IMR-90 (cell line): ENCODE data around the gene AFG1L. TPM values are rescaled to one million over a fixed set of nuclear protein-coding genes. Genes with fewer than 3 reads are reported as not detected.

Source experiments
- ATAC-seq: fragments of 200-7000 bp; cut with Tn5 transposase; 2 replicates; pipeline ENCODE4 v1.9.1; 2020; ENCODE audit warnings: low read depth, mild to moderate bottlenecking, moderate library complexity
- BruUV-seq: library from RNA; stranded (reverse); fragments of 400-500 nt; replicated peaks from 2 replicates; lab custom pipeline; 2021; lab: Mats Ljungman, UMichigan
- CTCF ChIA-PET: fragments of 300-600 bp; formaldehyde crosslinking; extraction: SDS; loops from one replicate; lab custom pipeline; 2021; ENCODE audit warnings: antibody characterized with exemption; lab: Yijun Ruan, JAX
- POLR2A ChIA-PET: fragments of 300-600 bp; sonication (Branson Sonifier 250); formaldehyde crosslinking; loops from one replicate; lab custom pipeline; 2022; ENCODE audit warnings: antibody characterized with exemption; ENCODE audit not compliant: unreplicated experiment; lab: Charles Lee
- DNase-seq: peaks from one replicate; pipeline ENCODE4 v3.0.0; 2013
- H2AFZ ChIP-seq: replicated peaks from 2 replicates; pipeline ENCODE3; 2013; ENCODE audit warnings: low read length, mild to moderate bottlenecking; ENCODE audit not compliant: poor library complexity
- H2AK5ac ChIP-seq: 2 replicates; pipeline ENCODE4 v1.6.1; 2013; ENCODE audit warnings: low read depth, low read length, inconsistent platforms
- H2AK9ac ChIP-seq: replicated peaks from 2 replicates; pipeline ENCODE3; 2013; ENCODE audit warnings: mild to moderate bottlenecking, low read depth, low read length, moderate library complexity; ENCODE audit not compliant: poor library complexity
- H2BK120ac ChIP-seq: 2 replicates; pipeline ENCODE4 v1.6.1; 2013; ENCODE audit warnings: low read depth, low read length, inconsistent platforms
- H2BK15ac ChIP-seq: 3 replicates; pipeline ENCODE4 v1.6.1; 2013; ENCODE audit warnings: low read depth, low read length, inconsistent platforms
- H2BK20ac ChIP-seq: 2 replicates; pipeline ENCODE4 v1.6.1; 2013; ENCODE audit warnings: low read depth, mild to moderate bottlenecking, inconsistent platforms, low read length, moderate library complexity
- H2BK5ac ChIP-seq: 2 replicates; pipeline ENCODE4 v1.6.1; 2013; ENCODE audit warnings: mild to moderate bottlenecking, low read depth, low read length, inconsistent platforms; ENCODE audit not compliant: poor library complexity, severe bottlenecking
- H3K14ac ChIP-seq: replicated peaks from 2 replicates; pipeline ENCODE4 v1.6.1; 2013; ENCODE audit warnings: low read depth, low read length, inconsistent platforms
- H3K18ac ChIP-seq: 2 replicates; pipeline ENCODE4 v1.6.1; 2013; ENCODE audit warnings: low read depth, low read length, control low read depth
- H3K23ac ChIP-seq: 2 replicates; pipeline ENCODE4 v1.6.1; 2013; ENCODE audit warnings: low read depth, low read length, inconsistent platforms
- H3K27ac ChIP-seq: 2 replicates; pipeline ENCODE4 v1.5.1; 2013; ENCODE audit warnings: mild to moderate bottlenecking, control low read depth, low read length; ENCODE audit not compliant: insufficient read depth
- H3K27me3 ChIP-seq: 2 replicates; pipeline ENCODE4 v1.6.1; 2013; ENCODE audit warnings: low read length; ENCODE audit not compliant: control insufficient read depth, insufficient read depth
- H3K36me3 ChIP-seq: 2 replicates; pipeline ENCODE4 v1.6.1; 2013; ENCODE audit warnings: low read length, mixed read lengths; ENCODE audit not compliant: control insufficient read depth, insufficient read depth
- H3K4ac ChIP-seq: 2 replicates; pipeline ENCODE4 v1.6.1; 2013; ENCODE audit warnings: low read depth, low read length, inconsistent platforms
- H3K4me1 ChIP-seq: 2 replicates; pipeline ENCODE4 v1.6.1; 2013; ENCODE audit warnings: low read length, mixed read lengths; ENCODE audit not compliant: control insufficient read depth, insufficient read depth
- H3K4me2 ChIP-seq: 2 replicates; pipeline ENCODE4 v1.6.1; 2013; ENCODE audit warnings: low read depth, mild to moderate bottlenecking, control low read depth, low read length, moderate library complexity
- H3K4me3 ChIP-seq: 2 replicates; pipeline ENCODE4 v1.5.1; 2013; ENCODE audit warnings: low read depth, mild to moderate bottlenecking, control low read depth, low read length, moderate library complexity; ENCODE audit not compliant: insufficient read depth
- H3K56ac ChIP-seq: 2 replicates; pipeline ENCODE4 v1.6.1; 2013; ENCODE audit warnings: low read length, inconsistent platforms; ENCODE audit not compliant: insufficient read depth; ENCODE audit errors: extremely low read depth
- H3K79me1 ChIP-seq, 2 experiments: 2 replicates each; pipeline ENCODE4 v1.6.1; 2013; ENCODE audit warnings: low read length in 2 of 2, inconsistent platforms in 1 of 2, low read depth in 1 of 2
- H3K9ac ChIP-seq: 2 replicates; pipeline ENCODE4 v1.6.1; 2013; ENCODE audit warnings: low read depth, low read length, control low read depth
- H3K9me1 ChIP-seq: 2 replicates; pipeline ENCODE4 v1.6.1; 2013; ENCODE audit warnings: low read length, inconsistent platforms; ENCODE audit not compliant: insufficient read depth
- H3K9me3 ChIP-seq: 2 replicates; pipeline ENCODE4 v1.6.1; 2013; ENCODE audit warnings: low read length; ENCODE audit not compliant: control insufficient read depth, insufficient read depth
- H4K20me1 ChIP-seq: 2 replicates; pipeline ENCODE4 v1.6.1; 2013; ENCODE audit warnings: low read length, inconsistent platforms; ENCODE audit not compliant: insufficient read depth
- H4K5ac ChIP-seq: 2 replicates; pipeline ENCODE4 v1.6.1; 2013; ENCODE audit warnings: mild to moderate bottlenecking, low read depth, low read length, control low read depth
- H4K8ac ChIP-seq, 2 experiments: 2 replicates each; pipeline ENCODE4 v1.6.1; 2013; ENCODE audit warnings: low read depth in 2 of 2, low read length in 2 of 2, control low read depth in 1 of 2, inconsistent platforms in 1 of 2
- H4K91ac ChIP-seq: 2 replicates; pipeline ENCODE4 v1.6.1; 2013; ENCODE audit warnings: low read depth, low read length, inconsistent platforms; ENCODE audit not compliant: insufficient read depth
- CEBPB ChIP-seq: IDR thresholded peaks from 2 replicates; pipeline ENCODE4 v1.6.1; 2012; ENCODE audit warnings: low read depth, low read length, improper control_type of control experiment
- POLR2A ChIP-seq: IDR thresholded peaks from 2 replicates; pipeline ENCODE4 v1.6.1; 2012; ENCODE audit warnings: mild to moderate bottlenecking, low read depth, low read length
- RCOR1 ChIP-seq: IDR thresholded peaks from 2 replicates; pipeline ENCODE4 v1.6.1; 2012; ENCODE audit warnings: mild to moderate bottlenecking, low read length, improper control_type of control experiment; ENCODE audit not compliant: insufficient replicate concordance
- WGBS, 2 experiments: methylation state at CpG; one replicate each; pipeline versions ENCODE4 v1.1.5 to v1.1.7; 2013; ENCODE audit warnings: missing lambda C conversion rate in 2 of 2; ENCODE audit not compliant: insufficient read length in 1 of 2; ENCODE audit errors: extremely low coverage in 2 of 2; 5-methylcytosine and 5-hydroxymethylcytosine counted together
- dilution Hi-C: fragments of 300-500 bp; cut with HindIII; formaldehyde crosslinking; loops from one replicate; pipeline ENCODE4 v1.14.3; 2018; ENCODE audit warnings: low sequenced_read_pairs; ENCODE audit not compliant: unreplicated experiment
- in situ Hi-C: fragments of 300-500 bp; cut with MboI; formaldehyde crosslinking; loops from 3 replicates; pipeline ENCODE4 v1.14.3; 2019; ENCODE audit warnings: low sequenced_read_pairs, inconsistent platforms, mixed read lengths
- intact Hi-C: fragments of 100-400 bp; cut with micrococcal nuclease; formaldehyde crosslinking; loops from 2 replicates; pipeline ENCODE4 v1.10.0; 2022
- polyA plus RNA-seq, 3 experiments: library from polyadenylated mRNA; depleted of rRNA; stranded (reverse); fragments of >200 nt; gene quantifications; 2 replicates each; pipeline ENCODE4 v1.2.3, GENCODE V29; 2012; ENCODE audit warnings: low replicate concordance in 1 of 3
- total RNA-seq: library from RNA; depleted of rRNA; stranded (reverse); fragments of >200 nt; gene quantifications from 2 replicates; pipeline ENCODE4 v1.2.3, GENCODE V29; 2012

Gene AFG1L
- total and polyA plus RNA-seq, 2 of the 4 experiments (the other 2 are of a cell fraction): 1.0 to 2.0 TPM

- WGBS, 2 experiments: no CpG with 5 or more reads among the region's 3 CpGs
Measured at GRCh38 chr6:108287373-108287772, 7.5 kb upstream of the AFG1L start.

More at GRCh38 chr6:108287373-108287772, 7.5 kb upstream of the AFG1L start:
- no peak for ATAC-seq
- no peak overlapping the region for H4K8ac ChIP-seq
- TF ChIP-seq POLR2A (no peak), CEBPB (no peak), RCOR1 (no peak)
- no peak overlapping the region for H3K14ac ChIP-seq
- H3K9ac ChIP-seq: no peak overlapping the region
- H3K18ac ChIP-seq: no peak overlapping the region
- H2BK15ac ChIP-seq: no peak overlapping the region
- no peak overlapping the region for H2BK120ac ChIP-seq
- in situ Hi-C loops: no loop called here
- H3K4ac ChIP-seq: no peak overlapping the region
- H2AK9ac ChIP-seq: no peak overlapping the region
- H3K27ac ChIP-seq: no peak overlapping the region
- H4K20me1 ChIP-seq: no peaks in the 10 kb centered on the region
- H3K23ac ChIP-seq: no peak overlapping the region
- H3K9me1 ChIP-seq: no peaks in the 10 kb centered on the region
- no peak overlapping the region for H2BK5ac ChIP-seq
- no peak overlapping the region for H3K56ac ChIP-seq
- H3K79me1 ChIP-seq: no peaks in the 10 kb centered on the region
- no peak overlapping the region for H3K4me3 ChIP-seq
- intact Hi-C loops: no loop called here
- H2AK5ac ChIP-seq: no peak overlapping the region
- H4K91ac ChIP-seq: no peak overlapping the region
- H3K36me3 ChIP-seq: no peaks in the 10 kb centered on the region
- H3K27me3 ChIP-seq: no peaks in the 10 kb centered on the region; the same call in 1 of the 2 replicates
- no peak for DNase-seq
- no peak overlapping the region for H4K5ac ChIP-seq
- ChIA-PET POLR2A (no interaction called here), CTCF (no interaction called here)
- H2BK20ac ChIP-seq: no peak overlapping the region
- BruUV-seq: no TSS peak
- H3K9me3 ChIP-seq: no peaks in the 10 kb centered on the region
- H3K4me1 ChIP-seq: no peaks in the 10 kb centered on the region
- dilution Hi-C loops: no loop called here
- H2AFZ ChIP-seq: no peak overlapping the region
- H3K4me2 ChIP-seq: no peak overlapping the region
